ENCODE measurements around the gene PLTP.
A peak's percentile ranks its signal among the peaks of the same experiment; 100 is the strongest.

Gene PLTP

DNA sequence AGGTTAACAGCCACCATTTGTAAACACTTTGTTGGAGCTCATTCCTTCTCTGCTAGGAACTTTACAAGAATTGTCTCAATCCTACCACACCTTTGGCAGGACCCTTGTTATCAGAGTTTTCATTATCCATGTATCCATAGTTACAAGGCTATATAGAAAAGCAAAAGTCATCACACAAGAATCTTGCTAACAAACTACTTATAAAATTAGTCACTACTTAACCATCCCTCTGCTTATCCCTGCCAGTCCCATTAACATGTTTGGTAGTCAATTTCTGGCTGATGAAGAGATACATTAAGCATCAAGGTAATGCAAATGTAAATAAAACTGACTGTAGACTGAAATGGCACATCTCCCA is 44.2 kb downstream of the PLTP start:
- DNase-seq, result no peak

DNA sequence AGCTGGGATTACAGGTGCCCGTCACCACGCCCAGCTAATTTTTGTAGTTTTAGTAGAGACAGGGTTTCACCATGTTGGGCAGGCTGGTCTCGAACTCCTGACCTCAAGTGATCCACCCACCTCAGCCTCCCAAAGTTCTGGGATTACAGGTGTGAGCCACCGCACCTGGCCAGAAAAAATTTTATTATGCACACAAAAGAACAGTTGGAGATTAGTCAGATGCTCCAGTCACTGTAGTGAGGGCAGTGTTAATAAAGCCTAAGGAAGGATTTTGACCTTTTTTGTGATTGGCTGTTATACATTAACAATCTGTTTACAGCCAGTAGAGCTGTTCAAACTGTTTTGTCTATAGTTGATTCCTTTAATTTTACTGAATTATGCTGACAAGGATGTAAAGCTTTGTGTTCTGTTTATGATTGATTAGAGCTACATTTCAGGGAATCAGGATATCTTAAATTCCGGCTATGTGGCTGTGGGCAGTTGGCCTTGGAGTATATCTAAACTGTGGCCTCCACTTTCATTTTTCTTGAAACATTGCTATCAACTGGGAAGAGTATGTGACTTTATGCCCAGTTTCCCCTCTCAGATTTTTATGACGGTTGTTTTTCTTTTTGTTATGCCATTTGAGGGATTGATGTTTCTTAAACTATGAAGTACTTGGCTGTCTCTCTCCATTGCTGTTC is 44.7 kb downstream of the PLTP start:
- no peak for DNase-seq

DNA sequence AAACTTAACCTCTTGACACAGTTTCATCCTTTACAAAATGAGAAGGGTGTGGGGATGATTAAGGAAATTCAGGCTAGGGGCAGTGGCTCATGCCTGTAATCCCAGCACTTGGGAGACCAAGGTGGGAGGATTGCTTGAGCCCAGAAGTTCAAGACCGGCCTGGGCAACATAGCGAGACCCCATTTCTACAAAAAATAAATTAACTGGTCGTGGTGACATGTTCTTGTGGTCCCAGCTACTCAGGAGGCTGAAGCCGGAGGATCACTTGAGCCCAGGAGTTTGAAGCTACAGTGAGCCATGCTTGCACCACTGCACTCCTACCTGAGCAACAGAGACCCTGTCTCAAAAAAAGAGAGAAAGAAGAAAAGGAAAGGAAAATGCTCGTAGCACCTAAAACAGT is 45.5 kb downstream of the PLTP start:
- no peak for DNase-seq

DNA sequence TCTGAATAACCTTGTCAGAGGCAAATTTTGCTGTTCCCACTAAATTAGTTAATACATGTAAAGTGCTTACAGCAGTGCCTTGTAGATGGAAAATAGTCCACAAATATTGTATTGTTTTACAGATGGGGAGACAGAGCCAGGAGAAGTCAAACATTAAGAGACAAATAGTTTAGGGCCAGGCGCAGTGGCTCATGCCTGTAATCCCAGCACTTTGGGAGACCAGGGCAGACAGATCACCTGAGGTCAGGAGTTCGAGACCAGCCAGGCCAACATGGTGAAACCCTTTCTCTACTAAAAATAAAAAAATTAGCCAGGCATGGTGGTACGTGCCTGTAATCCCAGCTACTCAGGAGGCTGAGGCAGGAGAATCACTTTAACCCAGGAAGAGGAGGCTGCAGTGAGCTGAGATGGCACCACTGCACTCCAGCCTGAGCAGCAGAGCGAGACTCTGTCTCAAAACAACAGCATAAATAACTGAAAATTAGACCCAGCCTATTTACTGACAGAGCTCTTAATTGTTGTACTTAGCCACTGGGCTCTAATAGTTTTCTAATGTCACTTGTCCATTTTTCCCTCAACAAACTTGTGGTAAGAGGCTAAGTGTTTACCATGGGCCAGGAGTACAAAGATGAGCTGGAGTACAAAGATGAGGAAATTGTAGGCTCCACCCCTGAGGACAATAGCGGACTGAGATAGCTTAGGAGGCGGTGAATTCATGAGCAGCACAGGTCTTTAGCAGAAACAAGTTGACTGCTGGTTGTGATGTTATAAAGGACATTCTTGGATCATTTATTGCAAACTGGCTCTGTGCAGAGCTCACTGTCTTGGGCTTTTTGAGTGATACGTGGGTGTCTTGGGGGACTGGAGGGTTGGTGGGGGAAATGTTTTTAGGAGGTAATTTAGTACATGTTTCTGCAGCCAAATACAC is 48.1 kb downstream of the PLTP start:
- DNase-seq, result no peak

DNA sequence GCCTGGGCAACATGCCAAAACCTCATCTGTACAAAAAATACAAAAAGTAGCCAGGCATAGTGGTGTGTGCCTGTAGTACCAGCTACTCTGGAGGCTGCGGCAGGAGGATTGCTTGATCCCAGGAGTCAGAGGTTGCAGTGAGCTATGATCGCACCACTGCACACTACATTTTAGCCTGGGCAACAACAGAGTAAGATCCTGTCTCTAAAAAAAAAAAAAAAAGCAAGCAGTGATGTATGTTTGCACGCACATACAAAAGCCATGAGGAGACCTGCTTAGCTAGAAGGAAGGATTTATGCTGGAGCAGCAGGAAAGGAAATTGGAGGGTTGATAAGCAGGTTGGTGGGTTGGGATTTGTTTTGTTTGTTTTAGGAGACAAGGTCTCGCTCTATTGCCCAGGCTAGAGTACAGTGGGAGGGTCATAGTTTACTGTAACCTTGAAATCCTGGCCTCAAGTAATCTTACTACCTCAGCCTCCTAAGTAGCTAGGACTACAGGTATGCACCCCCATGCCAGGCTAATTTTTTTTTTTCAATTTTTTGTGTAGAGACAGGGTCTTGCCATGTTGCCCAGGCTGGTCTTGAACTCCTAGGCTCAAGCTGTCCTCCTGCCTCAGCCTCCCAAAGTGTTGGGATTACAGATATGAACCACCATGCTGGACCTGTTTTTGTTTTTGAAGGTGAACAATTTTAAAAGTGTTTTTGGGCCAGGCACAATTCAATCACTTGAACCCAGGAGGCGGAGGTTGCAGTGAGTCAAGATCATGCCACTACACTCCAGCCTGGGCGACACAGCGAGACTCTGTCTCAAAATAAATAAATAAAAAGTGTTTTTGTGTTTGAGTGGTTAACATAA is 50.5 kb downstream of the PLTP start:
- DNase-seq, result no peak

DNA sequence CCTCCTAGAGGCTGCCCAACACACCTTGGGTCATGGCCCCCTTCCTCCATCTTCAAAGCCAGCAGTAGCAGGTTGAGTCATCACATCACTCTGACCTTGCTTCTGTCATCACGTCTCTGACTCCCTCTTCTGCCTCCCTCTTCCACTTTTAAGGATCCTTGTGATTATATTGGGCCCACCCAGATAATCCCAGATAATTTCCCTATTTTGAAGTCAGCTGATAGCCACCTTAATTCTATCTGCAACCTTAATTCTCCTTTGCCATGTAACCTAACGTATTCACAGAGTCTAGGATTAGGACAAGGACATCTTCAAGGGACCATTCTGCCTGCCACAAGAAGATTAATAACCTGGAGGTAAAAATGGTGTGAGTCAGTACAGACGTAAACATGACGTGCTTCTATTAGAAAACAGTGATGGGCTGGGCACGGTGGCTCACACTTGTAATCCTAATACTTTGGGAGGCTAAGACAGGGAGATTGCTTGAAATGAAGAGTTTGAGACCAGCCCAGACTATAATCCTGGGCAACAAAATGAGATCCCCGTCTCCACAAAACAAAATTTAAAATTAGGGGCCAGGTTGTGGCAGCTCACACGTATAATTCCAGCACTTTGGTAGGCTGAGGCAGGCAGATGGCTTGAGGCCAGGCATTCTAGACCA is 51.3 kb downstream of the PLTP start:
- no peak for DNase-seq

DNA sequence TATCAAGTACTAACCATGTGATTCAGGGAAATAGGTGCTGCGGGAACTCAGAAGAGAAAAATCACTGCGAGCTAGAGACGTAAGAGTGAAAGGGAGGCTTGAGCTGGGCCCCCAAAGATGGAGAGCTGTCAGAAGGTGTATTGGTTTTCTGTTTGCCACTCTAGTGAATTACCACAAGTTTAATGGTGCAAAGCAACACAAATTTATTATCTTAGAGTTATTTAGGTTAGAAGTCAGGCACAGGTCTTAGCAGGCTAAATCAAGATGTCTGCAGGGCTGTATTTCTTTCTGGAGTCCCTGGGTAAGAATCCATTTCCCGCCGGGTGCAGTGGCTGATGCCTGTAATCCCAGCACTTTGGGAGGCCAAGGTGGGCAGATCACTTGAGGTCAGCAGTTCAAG is 52.0 kb downstream of the PLTP start:
- no peak for DNase-seq

DNA sequence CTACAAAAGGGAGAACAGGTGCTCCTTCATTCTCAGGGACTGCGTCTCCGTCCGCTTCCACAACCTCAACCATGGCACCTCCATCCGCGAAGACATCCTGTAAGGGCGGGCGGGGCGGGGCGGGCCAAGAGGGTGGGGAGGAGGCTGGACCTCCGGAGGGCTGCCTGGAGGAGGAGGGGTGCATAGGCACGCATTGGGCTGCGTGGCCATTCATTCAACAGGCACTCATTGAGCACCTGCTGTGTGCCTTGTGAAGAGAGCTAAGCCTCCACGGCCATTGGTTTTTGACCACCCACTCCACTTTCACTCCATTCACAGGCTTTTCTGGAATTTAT is 54.1 kb downstream of the PLTP start:
- DNase-seq, result peak; percentile 51

DNA sequence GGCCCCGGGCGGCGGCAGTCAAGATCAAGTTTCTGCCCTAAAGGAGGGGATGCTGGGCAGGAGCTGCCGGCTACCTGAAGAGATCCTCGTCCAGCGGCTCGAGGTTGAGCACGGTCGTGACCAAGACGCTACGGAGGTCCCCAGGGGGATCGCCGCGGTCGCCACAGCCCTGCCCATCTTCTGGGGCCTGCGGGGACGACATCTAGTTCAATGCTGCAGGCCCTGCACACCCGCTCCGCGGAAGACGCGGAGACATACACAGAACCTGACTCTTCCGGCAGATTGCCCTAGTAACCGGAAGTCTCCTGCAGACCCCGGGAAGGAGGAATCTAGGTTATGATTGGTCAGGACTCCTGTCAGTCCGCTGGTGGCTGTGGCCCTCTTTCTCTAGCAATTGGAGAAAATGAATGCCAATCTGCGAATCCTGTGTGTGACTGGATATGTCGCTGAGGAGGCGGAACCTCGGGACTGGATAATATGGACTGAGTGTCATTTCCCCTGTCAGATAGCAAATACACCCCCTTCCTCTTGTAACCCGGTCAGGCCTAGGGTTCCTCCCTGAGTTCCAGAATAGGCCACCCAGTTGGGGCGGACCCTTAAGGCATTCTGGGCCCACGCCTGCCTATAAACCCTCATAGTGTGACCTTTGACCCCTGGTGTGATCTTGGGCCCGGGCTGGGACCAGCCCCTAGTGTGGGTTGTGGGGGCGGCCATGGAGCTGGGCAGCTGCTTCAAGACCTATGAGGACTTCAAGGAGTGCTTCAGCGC is 54.7 kb downstream of the PLTP start, which contains the start of the genes ACOT8 and ZSWIM3:
TSS of gene ACOT8 (minus strand) at position 279 of the 768 bp plus-strand sequence. CDS start at position 202, 77 bp downstream.
TSS of gene ZSWIM3 (plus strand) at position 501 of the 768 bp plus-strand sequence. CDS start at position 713, 212 bp downstream.
- DNase-seq, result peak; percentile 98

DNA sequence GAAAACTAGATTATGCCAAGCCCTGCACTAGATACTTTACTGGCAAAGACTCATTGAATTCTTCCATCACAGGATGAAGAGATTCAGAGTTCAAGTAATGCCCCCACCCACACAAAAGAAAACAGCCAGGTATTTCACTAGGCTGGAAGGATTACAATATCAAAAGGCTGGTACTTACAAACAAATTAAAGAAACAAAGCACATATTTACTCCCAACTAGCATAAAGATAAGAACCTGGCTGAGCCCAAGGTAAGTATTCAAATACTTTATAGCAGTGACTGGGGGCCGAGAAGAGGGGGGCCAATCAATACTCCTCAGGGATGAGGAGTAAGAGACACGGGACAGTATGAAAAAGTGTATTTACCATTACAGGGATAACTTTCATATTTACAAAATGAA is 58.5 kb downstream of the PLTP start:
- DNase-seq, result no peak

DNA sequence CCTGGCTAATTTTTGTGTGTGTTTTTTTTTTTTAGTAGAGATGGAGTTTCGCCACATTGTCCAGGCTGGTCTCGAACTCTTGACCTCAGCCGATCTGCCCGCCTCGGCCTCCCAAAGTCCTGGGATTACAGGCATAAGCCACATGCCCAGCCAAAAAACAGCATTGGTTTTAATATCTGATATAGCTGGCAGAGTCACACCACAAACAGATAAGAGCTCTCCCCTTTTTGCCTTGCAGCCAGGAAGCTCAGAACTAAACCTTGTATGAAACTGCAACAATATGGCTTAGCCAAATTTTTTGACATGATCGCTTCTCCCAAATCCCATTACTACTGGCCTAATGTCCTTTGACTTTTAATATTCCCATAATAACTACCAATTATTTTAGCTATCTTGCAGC is 59.6 kb downstream of the PLTP start:
- DNase-seq, result no peak

DNA sequence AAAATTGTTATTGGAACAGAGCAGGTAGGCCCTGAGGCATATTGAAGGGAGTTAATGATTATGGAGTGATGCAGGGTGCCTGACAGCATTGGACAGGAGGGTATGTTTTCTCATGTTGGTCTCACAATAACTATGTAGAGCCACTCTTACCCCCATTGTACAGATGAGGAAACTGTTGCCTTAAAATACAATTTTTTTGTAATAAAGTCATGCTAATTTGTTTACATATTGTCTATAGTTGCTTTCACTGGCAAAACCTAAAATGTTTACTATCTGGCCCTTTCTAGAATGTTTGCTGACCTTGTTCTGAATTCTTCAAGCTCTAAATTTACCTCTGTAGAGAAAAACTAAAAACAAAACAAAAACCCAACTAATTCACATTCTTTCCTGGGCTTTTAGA is 60.5 kb downstream of the PLTP start:
- no peak for DNase-seq

DNA sequence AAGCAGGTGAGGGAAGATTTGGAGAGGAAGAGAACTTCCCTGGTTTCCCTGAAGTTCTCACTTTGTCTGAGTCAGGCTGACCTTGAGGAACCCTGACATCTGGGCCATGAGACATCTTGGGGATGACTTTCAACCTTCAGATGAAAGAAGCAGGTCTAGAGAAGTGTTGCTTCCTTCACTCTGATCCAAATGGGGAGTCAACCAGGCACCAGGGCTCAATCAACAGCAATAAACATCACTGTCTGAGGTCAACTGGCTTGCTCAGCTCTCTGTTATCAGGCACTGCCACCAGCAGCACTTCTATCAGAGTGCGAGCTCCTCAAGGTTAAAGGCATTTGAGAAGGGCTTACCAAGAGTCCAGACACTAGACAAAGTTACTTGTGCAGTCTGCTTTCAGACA is 61.0 kb downstream of the PLTP start:
- no peak for DNase-seq

DNA sequence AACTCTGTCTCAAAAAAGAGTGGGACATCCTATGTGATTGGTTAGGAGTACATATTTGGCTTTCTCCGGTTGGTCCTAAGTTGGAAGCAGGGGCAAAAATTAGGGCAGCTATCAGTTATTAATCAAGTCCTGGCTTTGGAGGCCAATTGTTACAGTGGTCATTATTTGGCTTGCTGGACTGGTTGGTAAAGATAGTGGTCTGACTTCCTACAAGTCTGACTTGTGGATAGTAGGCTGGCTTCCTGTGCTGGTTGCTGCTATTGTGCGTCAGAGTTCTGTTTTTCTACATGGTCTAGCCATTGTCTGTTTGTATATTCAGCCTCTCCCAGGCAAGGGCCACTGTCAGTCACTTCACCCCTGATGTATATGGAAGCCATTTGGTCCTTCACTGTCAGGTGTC is 61.7 kb downstream of the PLTP start:
- no peak for DNase-seq

DNA sequence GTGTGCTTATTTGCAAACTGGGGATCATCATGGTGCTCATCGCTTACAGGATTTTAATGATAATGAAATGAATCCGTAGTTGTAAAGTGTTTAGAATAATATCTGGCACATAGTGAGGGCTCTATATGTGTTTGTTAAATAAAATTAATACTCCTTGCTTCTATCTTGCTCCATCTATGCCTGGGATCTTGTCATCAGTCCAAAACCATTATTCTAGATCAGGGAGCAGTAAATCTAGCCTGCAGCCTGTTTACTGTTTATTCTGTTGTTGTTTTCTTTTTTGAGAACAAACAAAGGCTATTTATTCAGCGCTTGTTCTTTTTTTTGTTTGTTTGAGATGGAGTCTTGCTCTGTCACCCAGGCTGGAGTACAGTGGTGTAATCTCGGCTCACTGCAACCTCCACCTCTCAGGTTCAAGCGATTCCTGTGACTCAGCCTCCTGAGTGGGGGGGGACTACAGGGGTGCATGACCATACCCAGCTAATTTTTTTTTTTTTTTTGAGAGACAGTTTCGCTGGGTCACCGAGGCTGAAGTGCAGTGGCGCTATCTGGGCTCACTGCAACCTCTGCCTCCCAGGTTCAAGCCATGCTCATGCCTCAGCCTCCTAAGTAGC is 62.9 kb downstream of the PLTP start:
- no peak for DNase-seq
